HCT116 (cell line): ENCODE results near the gene LRRC31.

Experiments used
- CEBPB ChIP-seq: IDR thresholded peaks from 2 replicates; pipeline ENCODE4 v1.6.1; 2012; ENCODE audit warnings: low read depth
- CTCF ChIP-seq, 3 experiments: fragments of 200-600 bp in 1 of 3; sonication (generic) in 1 of 3; IDR thresholded peaks in 2 of 3; conservative IDR thresholded peaks in 1 of 3; 2 replicates each; pipeline ENCODE4 v1.5.1; 2012 to 2017; ENCODE audit warnings: low read depth in 2 of 3, low read length in 2 of 3, antibody characterized with exemption in 1 of 3, borderline replicate concordance in 1 of 3, control low read depth in 1 of 3, mild to moderate bottlenecking in 1 of 3, mixed read lengths in 1 of 3, mixed run types in 1 of 3, moderate library complexity in 1 of 3; ENCODE audit not compliant: insufficient read depth in 1 of 3
- EZH2 ChIP-seq: fragments of 200-600 bp; sonication (generic); IDR thresholded peaks from 2 replicates; pipeline ENCODE4 v1.6.1; 2017; ENCODE audit warnings: antibody characterized with exemption, mixed run types
- EZH2phosphoT487 ChIP-seq: fragments of 200-600 bp; IDR thresholded peaks from 2 replicates; pipeline ENCODE4 v1.6.1; 2018; ENCODE audit warnings: antibody characterized with exemption, borderline replicate concordance
- MAX ChIP-seq: IDR thresholded peaks from 2 replicates; pipeline ENCODE4 v1.6.1; 2012
- POLR2A ChIP-seq: IDR thresholded peaks from 2 replicates; pipeline ENCODE4 v1.7.0; 2011; ENCODE audit warnings: borderline replicate concordance; ENCODE audit not compliant: insufficient read depth, insufficient read length; ENCODE audit errors: extremely low read depth
- POLR2AphosphoS5 ChIP-seq: IDR thresholded peaks from 2 replicates; pipeline ENCODE4 v1.6.1; 2011; ENCODE audit warnings: mild to moderate bottlenecking, low read depth, low read length, moderate library complexity
- TCF7L2 ChIP-seq: IDR thresholded peaks from 2 replicates; pipeline ENCODE4 v1.7.0; 2011; ENCODE audit warnings: borderline replicate concordance, inconsistent platforms; ENCODE audit not compliant: insufficient read depth, insufficient read length; ENCODE audit errors: extremely low read depth

- TF ChIP-seq CTCF (IDR thresholded peaks at IDR 0.05 in 2 of 3, conservative IDR thresholded peaks at IDR 0.05 in 1 of 3; ENCODE audit: borderline replicate concordance in 1 of 3, insufficient read depth in 1 of 3, low read depth in 2 of 3, low read length in 2 of 3) = no peak
- TF ChIP-seq POLR2AphosphoS5 = no peak
- no peak for TF ChIP-seq EZH2phosphoT487
- TF ChIP-seq CEBPB = no peak
- no peak for TF ChIP-seq POLR2A
- TF ChIP-seq EZH2 = no peak
- TF ChIP-seq TCF7L2 = no peak
- no peak for TF ChIP-seq MAX
Measured at GRCh38 chr3:169868369-169868768, 1.4 kb downstream of the LRRC31 start.
